Suprapubic skin (tissue), 4 donors: ENCODE measurements around the gene ZBED1.

Source experiments
- CTCF ChIP-seq, 2 donors: fragments of 200-600 bp in 1 of 2; fragments of 450-650 bp in 1 of 2; sonication (generic) in 1 of 2; IDR thresholded peaks; one replicate each; pipeline ENCODE4 v1.5.1; 2016 to 2019; ENCODE audit warnings: antibody characterized with exemption in 2 of 2, mild to moderate bottlenecking in 1 of 2, moderate library complexity in 1 of 2
- EP300 ChIP-seq: sonication (generic); formaldehyde crosslinking; IDR thresholded peaks from one replicate; pipeline ENCODE4 v1.6.1; 2017; ENCODE audit warnings: antibody characterized with exemption
- POLR2A ChIP-seq, 2 donors: fragments of 450-650 bp; IDR thresholded peaks; one replicate each; pipeline ENCODE4 v1.6.1; 2017; ENCODE audit warnings: antibody characterized with exemption in 2 of 2, mild to moderate bottlenecking in 2 of 2, moderate library complexity in 2 of 2
- POLR2AphosphoS5 ChIP-seq, 3 donors: sonication (generic); formaldehyde crosslinking; IDR thresholded peaks; one replicate each; pipeline ENCODE4 v1.6.1; 2017; ENCODE audit warnings: antibody characterized with exemption in 3 of 3

- TF ChIP-seq EP300: no peak
- no peak for TF ChIP-seq CTCF (IDR thresholded peaks at IDR 0.05)
- no peak for TF ChIP-seq POLR2AphosphoS5 (IDR thresholded peaks at IDR 0.05)
- TF ChIP-seq POLR2A (IDR thresholded peaks at IDR 0.05): no peak
Observed at GRCh38 chrX:2471641-2472040, 29.1 kb downstream of the ZBED1 start.
